ENCODE data around the gene CYP20A1.

The CYP20A1 gene

GRCh38 chr2:203344667-203345066 is 105.8 kb downstream of the CYP20A1 start:
- TF ChIP-seq EZH2phosphoT487 (IDR thresholded peaks at IDR 0.05; ENCODE audit: borderline replicate concordance): no peak
- TF ChIP-seq CTCF (conservative IDR thresholded peaks at IDR 0.05; ENCODE audit: low read length): no peak
- Histone ChIP-seq H3F3A (ENCODE audit: low read depth) (no peaks in the 10 kb centered on the region), H3K4me3 (ENCODE audit: low read length, poor library complexity, severe bottlenecking) (no peak overlapping the region), H3K4me2 (ENCODE audit: low read depth, low read length, poor library complexity, severe bottlenecking) (no peak overlapping the region), H3K4me1 (ENCODE audit: insufficient read depth, low read length, poor library complexity, severe bottlenecking) (no peaks in the 10 kb centered on the region), H3K9me2 (replicated peaks; ENCODE audit: low read depth, low read length) (no peaks in the 10 kb centered on the region), H3K36me3 (ENCODE audit: insufficient read depth, low read length) (peaks cover 14% of the 10 kb centered on the region; the same call in 1 of the 2 replicates), H3K9me3 (ENCODE audit: insufficient read depth, low read depth, low read length) (no peaks in the 10 kb centered on the region), H2AFZ (ENCODE audit: low read length) (no peak overlapping the region), H3K27me3 (ENCODE audit: insufficient read depth, low read length, poor library complexity, severe bottlenecking) (no peaks in the 10 kb centered on the region), H3K79me2 (ENCODE audit: insufficient read depth, low read length) (peaks cover 35% of the 10 kb centered on the region; the same call in 1 of the 2 replicates), H4K20me1 (ENCODE audit: insufficient read depth, low read length, poor library complexity, severe bottlenecking) (peaks cover 8% of the 10 kb centered on the region), H3K9ac (ENCODE audit: low read depth, low read length, poor library complexity, severe bottlenecking) (no peak overlapping the region)

GRCh38 chr2:203346612-203347011 is 107.8 kb downstream of the CYP20A1 start:
- no peak for TF ChIP-seq EZH2phosphoT487 (IDR thresholded peaks at IDR 0.05; ENCODE audit: borderline replicate concordance)
- no peak for TF ChIP-seq CTCF (conservative IDR thresholded peaks at IDR 0.05; ENCODE audit: low read length)

GRCh38 chr2:203347375-203347774 is 108.6 kb downstream of the CYP20A1 start:
- no peak for TF ChIP-seq CTCF (conservative IDR thresholded peaks at IDR 0.05; ENCODE audit: low read length)
- no peak for TF ChIP-seq EZH2phosphoT487 (IDR thresholded peaks at IDR 0.05; ENCODE audit: borderline replicate concordance)
- H3K4me2 ChIP-seq (ENCODE audit: low read depth, low read length, poor library complexity, severe bottlenecking): no peak overlapping the region
- peaks cover 7% of the 10 kb centered on the region; the same call in 1 of the 2 replicates for H3K36me3 ChIP-seq (ENCODE audit: insufficient read depth, low read length)
- H3K9ac ChIP-seq (ENCODE audit: low read depth, low read length, poor library complexity, severe bottlenecking): no peak overlapping the region
- peaks cover 39% of the 10 kb centered on the region for H3K79me2 ChIP-seq (ENCODE audit: insufficient read depth, low read length)
- H2AFZ ChIP-seq (ENCODE audit: low read length): no peak overlapping the region
- H3K27me3 ChIP-seq (ENCODE audit: insufficient read depth, low read length, poor library complexity, severe bottlenecking): no peaks in the 10 kb centered on the region
- no peaks in the 10 kb centered on the region for H3K9me2 ChIP-seq (replicated peaks; ENCODE audit: low read depth, low read length)
- no peak overlapping the region for H3K4me3 ChIP-seq (ENCODE audit: low read length, poor library complexity, severe bottlenecking)
- H3K4me1 ChIP-seq (ENCODE audit: insufficient read depth, low read length, poor library complexity, severe bottlenecking): no peaks in the 10 kb centered on the region
- no peaks in the 10 kb centered on the region for H3F3A ChIP-seq (ENCODE audit: low read depth)
- no peaks in the 10 kb centered on the region for H3K9me3 ChIP-seq (ENCODE audit: insufficient read depth, low read depth, low read length)
- H4K20me1 ChIP-seq (ENCODE audit: insufficient read depth, low read length, poor library complexity, severe bottlenecking): peaks cover 5% of the 10 kb centered on the region

More at GRCh38 chr2:203346612-203347011, 107.8 kb downstream of the CYP20A1 start:
- H3K79me2 ChIP-seq (ENCODE audit: insufficient read depth, low read length): peaks cover 38% of the 10 kb centered on the region
- no peaks in the 10 kb centered on the region for H3F3A ChIP-seq (ENCODE audit: low read depth)
- no peaks in the 10 kb centered on the region for H3K9me3 ChIP-seq (ENCODE audit: insufficient read depth, low read depth, low read length)
- no peak overlapping the region for H3K9ac ChIP-seq (ENCODE audit: low read depth, low read length, poor library complexity, severe bottlenecking)
- peaks cover 7% of the 10 kb centered on the region; the same call in 1 of the 2 replicates for H3K36me3 ChIP-seq (ENCODE audit: insufficient read depth, low read length)
- H3K4me2 ChIP-seq (ENCODE audit: low read depth, low read length, poor library complexity, severe bottlenecking): no peak overlapping the region
- no peaks in the 10 kb centered on the region for H3K9me2 ChIP-seq (replicated peaks; ENCODE audit: low read depth, low read length)
- no peaks in the 10 kb centered on the region for H3K4me1 ChIP-seq (ENCODE audit: insufficient read depth, low read length, poor library complexity, severe bottlenecking)
- H3K27me3 ChIP-seq (ENCODE audit: insufficient read depth, low read length, poor library complexity, severe bottlenecking): no peaks in the 10 kb centered on the region
- H3K4me3 ChIP-seq (ENCODE audit: low read length, poor library complexity, severe bottlenecking): no peak overlapping the region
- H2AFZ ChIP-seq (ENCODE audit: low read length): no peak overlapping the region
- peaks cover 5% of the 10 kb centered on the region for H4K20me1 ChIP-seq (ENCODE audit: insufficient read depth, low read length, poor library complexity, severe bottlenecking)

Data from Loucy (cell line).